BE2C (cell line): ENCODE measurements around the gene DDTL.
"Not testable (repeated sequence)": the region's sequence is repeated elsewhere in the genome, so short reads cannot be mapped to it uniquely, and the experiment has no call there.

Experiments used
- DNase-seq: peaks from one replicate; pipeline ENCODE4 v3.0.0-alpha.2; 2020
- H3K27me3 ChIP-seq: fragments of 250-450 bp; sonication (Bioruptor Pico); 2 replicates; pipeline ENCODE4 v1.5.1; 2020; ENCODE audit warnings: mild to moderate bottlenecking
- H3K36me3 ChIP-seq: fragments of 250-450 bp; sonication (Bioruptor Pico); 2 replicates; pipeline ENCODE4 v1.5.1; 2020; ENCODE audit warnings: mild to moderate bottlenecking
- H3K4me1 ChIP-seq: fragments of 250-450 bp; sonication (Bioruptor Pico); 2 replicates; pipeline ENCODE4 v1.5.1; 2020
- H3K4me3 ChIP-seq: 2 replicates; pipeline ENCODE4 v1.5.1; 2011; ENCODE audit warnings: low read depth, low read length
- H3K9me3 ChIP-seq: fragments of 250-450 bp; sonication (Bioruptor Pico); 2 replicates; pipeline ENCODE4 v1.5.1; 2020
- CTCF ChIP-seq: IDR thresholded peaks from 2 replicates; pipeline ENCODE4 v1.5.1; 2012; ENCODE audit warnings: mild to moderate bottlenecking, low read depth, low read length

DDTL gene

GRCh38 chr22:23984430-23984829, 17.7 kb downstream of the DDTL start:
- TF ChIP-seq CTCF = peak; percentile 88
- Histone ChIP-seq H3K4me3 (no peak overlapping the region), H3K27me3 (no peaks in the 10 kb centered on the region), H3K36me3 (no peaks in the 10 kb centered on the region), H3K4me1 (no peaks in the 10 kb centered on the region), H3K9me3 (no peaks in the 10 kb centered on the region)
- DNase-seq = peak; percentile 63

GRCh38 chr22:23986089-23986488, 19.4 kb downstream of the DDTL start:
- not testable (repeated sequence) for H3K36me3 ChIP-seq, H3K4me1 ChIP-seq, H3K27me3 ChIP-seq, H3K9me3 ChIP-seq, H3K4me3 ChIP-seq, DNase-seq

GRCh38 chr22:23986538-23987178, 20.0 kb downstream of the DDTL start:
- H3K27me3 ChIP-seq, H3K4me3 ChIP-seq, H3K4me1 ChIP-seq, H3K36me3 ChIP-seq, H3K9me3 ChIP-seq, DNase-seq: not testable (repeated sequence)

- not testable (repeated sequence) for H3K4me3 ChIP-seq, H3K36me3 ChIP-seq, H3K4me1 ChIP-seq, DNase-seq, H3K9me3 ChIP-seq, H3K27me3 ChIP-seq
These were observed 23.0 kb downstream of the DDTL start for GRCh38 chr22:23989583-23990244.

- not testable (repeated sequence) for H3K36me3 ChIP-seq, H3K4me3 ChIP-seq, DNase-seq, H3K4me1 ChIP-seq, H3K27me3 ChIP-seq, H3K9me3 ChIP-seq
These were observed 26.4 kb downstream of the DDTL start for GRCh38 chr22:23993080-23993479.

GRCh38 chr22:23993581-23994177, 27.0 kb downstream of the DDTL start:
- not testable (repeated sequence) for H3K27me3 ChIP-seq, H3K4me1 ChIP-seq, H3K9me3 ChIP-seq, H3K36me3 ChIP-seq, H3K4me3 ChIP-seq
- peak; percentile 42 for DNase-seq

- Histone ChIP-seq H3K4me3 (no peak overlapping the region), H3K27me3 (no peaks in the 10 kb centered on the region), H3K9me3 (no peaks in the 10 kb centered on the region), H3K36me3 (no peaks in the 10 kb centered on the region), H3K4me1 (no peaks in the 10 kb centered on the region)
- TF ChIP-seq CTCF = no peak
- DNase-seq = no peak
These were observed 30.4 kb downstream of the DDTL start for GRCh38 chr22:23997092-23997491.

GRCh38 chr22:23999779-24000178, 33.1 kb downstream of the DDTL start:
- not testable (repeated sequence) for H3K36me3 ChIP-seq, H3K4me3 ChIP-seq, H3K4me1 ChIP-seq, DNase-seq, H3K9me3 ChIP-seq, H3K27me3 ChIP-seq

- Histone ChIP-seq H3K9me3 (no peaks in the 10 kb centered on the region), H3K27me3 (no peaks in the 10 kb centered on the region), H3K4me3 (no peak overlapping the region), H3K4me1 (no peaks in the 10 kb centered on the region), H3K36me3 (no peaks in the 10 kb centered on the region)
- no peak for DNase-seq
- TF ChIP-seq CTCF = no peak
These were observed 34.6 kb downstream of the DDTL start for GRCh38 chr22:24001314-24001713.
